ENCODE data around the gene MS4A8.

- TF ChIP-seq, protein P1, sequence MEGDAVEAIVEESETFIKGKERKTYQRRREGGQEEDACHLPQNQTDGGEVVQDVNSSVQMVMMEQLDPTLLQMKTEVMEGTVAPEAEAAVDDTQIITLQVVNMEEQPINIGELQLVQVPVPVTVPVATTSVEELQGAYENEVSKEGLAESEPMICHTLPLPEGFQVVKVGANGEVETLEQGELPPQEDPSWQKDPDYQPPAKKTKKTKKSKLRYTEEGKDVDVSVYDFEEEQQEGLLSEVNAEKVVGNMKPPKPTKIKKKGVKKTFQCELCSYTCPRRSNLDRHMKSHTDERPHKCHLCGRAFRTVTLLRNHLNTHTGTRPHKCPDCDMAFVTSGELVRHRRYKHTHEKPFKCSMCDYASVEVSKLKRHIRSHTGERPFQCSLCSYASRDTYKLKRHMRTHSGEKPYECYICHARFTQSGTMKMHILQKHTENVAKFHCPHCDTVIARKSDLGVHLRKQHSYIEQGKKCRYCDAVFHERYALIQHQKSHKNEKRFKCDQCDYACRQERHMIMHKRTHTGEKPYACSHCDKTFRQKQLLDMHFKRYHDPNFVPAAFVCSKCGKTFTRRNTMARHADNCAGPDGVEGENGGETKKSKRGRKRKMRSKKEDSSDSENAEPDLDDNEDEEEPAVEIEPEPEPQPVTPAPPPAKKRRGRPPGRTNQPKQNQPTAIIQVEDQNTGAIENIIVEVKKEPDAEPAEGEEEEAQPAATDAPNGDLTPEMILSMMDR (conservative IDR thresholded peaks at IDR 0.05) = no peak
- no peak for TF ChIP-seq ZFX (IDR thresholded peaks at IDR 0.05)
Measured at GRCh38 chr11:60725592-60725991, 26.2 kb downstream of the MS4A8 start.

All from C4-2B (cell line).